ENCODE results near the gene CD99. TPM values are rescaled to one million over a fixed set of nuclear protein-coding genes. Genes with fewer than 3 reads are reported as not detected.

The CD99 gene
- total and polyA plus RNA-seq, 2 experiments from 2014 or later: 28.5 to 43.1 TPM

- TF ChIP-seq, protein P1, sequence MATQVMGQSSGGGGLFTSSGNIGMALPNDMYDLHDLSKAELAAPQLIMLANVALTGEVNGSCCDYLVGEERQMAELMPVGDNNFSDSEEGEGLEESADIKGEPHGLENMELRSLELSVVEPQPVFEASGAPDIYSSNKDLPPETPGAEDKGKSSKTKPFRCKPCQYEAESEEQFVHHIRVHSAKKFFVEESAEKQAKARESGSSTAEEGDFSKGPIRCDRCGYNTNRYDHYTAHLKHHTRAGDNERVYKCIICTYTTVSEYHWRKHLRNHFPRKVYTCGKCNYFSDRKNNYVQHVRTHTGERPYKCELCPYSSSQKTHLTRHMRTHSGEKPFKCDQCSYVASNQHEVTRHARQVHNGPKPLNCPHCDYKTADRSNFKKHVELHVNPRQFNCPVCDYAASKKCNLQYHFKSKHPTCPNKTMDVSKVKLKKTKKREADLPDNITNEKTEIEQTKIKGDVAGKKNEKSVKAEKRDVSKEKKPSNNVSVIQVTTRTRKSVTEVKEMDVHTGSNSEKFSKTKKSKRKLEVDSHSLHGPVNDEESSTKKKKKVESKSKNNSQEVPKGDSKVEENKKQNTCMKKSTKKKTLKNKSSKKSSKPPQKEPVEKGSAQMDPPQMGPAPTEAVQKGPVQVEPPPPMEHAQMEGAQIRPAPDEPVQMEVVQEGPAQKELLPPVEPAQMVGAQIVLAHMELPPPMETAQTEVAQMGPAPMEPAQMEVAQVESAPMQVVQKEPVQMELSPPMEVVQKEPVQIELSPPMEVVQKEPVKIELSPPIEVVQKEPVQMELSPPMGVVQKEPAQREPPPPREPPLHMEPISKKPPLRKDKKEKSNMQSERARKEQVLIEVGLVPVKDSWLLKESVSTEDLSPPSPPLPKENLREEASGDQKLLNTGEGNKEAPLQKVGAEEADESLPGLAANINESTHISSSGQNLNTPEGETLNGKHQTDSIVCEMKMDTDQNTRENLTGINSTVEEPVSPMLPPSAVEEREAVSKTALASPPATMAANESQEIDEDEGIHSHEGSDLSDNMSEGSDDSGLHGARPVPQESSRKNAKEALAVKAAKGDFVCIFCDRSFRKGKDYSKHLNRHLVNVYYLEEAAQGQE (IDR thresholded peaks at IDR 0.05; ENCODE audit: unreplicated experiment): no peak
- no peak for TF ChIP-seq ZNF462 (CRISPR knock-in tag; IDR thresholded peaks at IDR 0.05)
- no peak for TF ChIP-seq POLR2AphosphoS5 (IDR thresholded peaks at IDR 0.05; ENCODE audit: low read depth)
- no peak for TF ChIP-seq JUNB (IDR thresholded peaks at IDR 0.05; ENCODE audit: unreplicated experiment)
- TF ChIP-seq, protein P2, sequence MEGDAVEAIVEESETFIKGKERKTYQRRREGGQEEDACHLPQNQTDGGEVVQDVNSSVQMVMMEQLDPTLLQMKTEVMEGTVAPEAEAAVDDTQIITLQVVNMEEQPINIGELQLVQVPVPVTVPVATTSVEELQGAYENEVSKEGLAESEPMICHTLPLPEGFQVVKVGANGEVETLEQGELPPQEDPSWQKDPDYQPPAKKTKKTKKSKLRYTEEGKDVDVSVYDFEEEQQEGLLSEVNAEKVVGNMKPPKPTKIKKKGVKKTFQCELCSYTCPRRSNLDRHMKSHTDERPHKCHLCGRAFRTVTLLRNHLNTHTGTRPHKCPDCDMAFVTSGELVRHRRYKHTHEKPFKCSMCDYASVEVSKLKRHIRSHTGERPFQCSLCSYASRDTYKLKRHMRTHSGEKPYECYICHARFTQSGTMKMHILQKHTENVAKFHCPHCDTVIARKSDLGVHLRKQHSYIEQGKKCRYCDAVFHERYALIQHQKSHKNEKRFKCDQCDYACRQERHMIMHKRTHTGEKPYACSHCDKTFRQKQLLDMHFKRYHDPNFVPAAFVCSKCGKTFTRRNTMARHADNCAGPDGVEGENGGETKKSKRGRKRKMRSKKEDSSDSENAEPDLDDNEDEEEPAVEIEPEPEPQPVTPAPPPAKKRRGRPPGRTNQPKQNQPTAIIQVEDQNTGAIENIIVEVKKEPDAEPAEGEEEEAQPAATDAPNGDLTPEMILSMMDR (conservative IDR thresholded peaks at IDR 0.05; ENCODE audit: low read depth in 2 of 2): no peak
- no peak for TF ChIP-seq NANOG (IDR thresholded peaks at IDR 0.05; ENCODE audit: borderline replicate concordance)
- TF ChIP-seq ZNF331 (CRISPR knock-in tag; IDR thresholded peaks at IDR 0.05; ENCODE audit: low read depth): no peak
- no peak for TF ChIP-seq EZH2phosphoT487 (IDR thresholded peaks at IDR 0.05; ENCODE audit: unreplicated experiment)
- TF ChIP-seq EZH2 (IDR thresholded peaks at IDR 0.05; ENCODE audit: low read depth, unreplicated experiment): no peak
- TF ChIP-seq ETS1 (IDR thresholded peaks at IDR 0.05): no peak
- TF ChIP-seq STAT1 (IDR thresholded peaks at IDR 0.05; ENCODE audit: unreplicated experiment): no peak
- no peak for TF ChIP-seq ZNF114 (CRISPR knock-in tag; IDR thresholded peaks at IDR 0.05)
- no peak for TF ChIP-seq CREB1 (CRISPR knock-in tag; IDR thresholded peaks at IDR 0.05; ENCODE audit: low read depth)
- H3K27ac Mint-ChIP-seq: no peak overlapping the region
- H3K4me1 Mint-ChIP-seq: no peaks in the 10 kb centered on the region
- ATAC-seq: no peak
- H3F3A ChIP-seq (replicated peaks; ENCODE audit: low read depth): 0 out of 2 replicates have a peak, but pooled peaks cover 2% of the 10 kb centered on the region
- no peak overlapping the region for H2AFZ ChIP-seq
- peaks cover 6% of the 10 kb centered on the region for H3K27me3 Mint-ChIP-seq (ENCODE audit: insufficient read depth, low read depth, poor library complexity)
- no peaks in the 10 kb centered on the region for H3K36me3 ChIP-seq (ENCODE audit: insufficient read depth)
- no peak for DNase-seq (ENCODE audit: low spot score)
- H3K4me3 Mint-ChIP-seq: no peak overlapping the region
- H3K4me1 ChIP-seq (ENCODE audit: insufficient read depth): no peaks in the 10 kb centered on the region
- no peaks in the 10 kb centered on the region for H4K20me1 ChIP-seq (replicated peaks; ENCODE audit: insufficient read depth)
- no peak overlapping the region for H3K27ac ChIP-seq (ENCODE audit: low read depth)
- no peaks in the 10 kb centered on the region for H3K36me3 Mint-ChIP-seq (ENCODE audit: low read depth)
- H3K9me3 Mint-ChIP-seq: no peaks in the 10 kb centered on the region
- H3K9me2 ChIP-seq (ENCODE audit: insufficient read depth): no peaks in the 10 kb centered on the region
- no peaks in the 10 kb centered on the region for H3K27me3 ChIP-seq (ENCODE audit: insufficient read depth)
- no peaks in the 10 kb centered on the region for H3K79me2 ChIP-seq (replicated peaks; ENCODE audit: insufficient read depth)
- H3K4me2 ChIP-seq: no peak overlapping the region
- H3K4me3 ChIP-seq: no peak overlapping the region
These were observed 25.4 kb upstream of the CD99 start for GRCh38 chrX:2665387-2666304.
